SK-N-SH (cell line): ENCODE data around the gene GPR143.

Experiments used
- EP300 ChIP-seq, 2 experiments: IDR thresholded peaks; 2 replicates each; pipeline versions ENCODE4 v1.4.0 to v1.6.1; 2012; ENCODE audit warnings: borderline replicate concordance in 1 of 2, low read depth in 1 of 2, low read length in 1 of 2
- NRF1 ChIP-seq: IDR thresholded peaks from 2 replicates; pipeline ENCODE4 v1.6.1; 2012; ENCODE audit warnings: low read depth, mild to moderate bottlenecking, low read length
- TF ChIP-seq, protein P1 (sequence below): fragments of 200-600 bp; sonication (generic); IDR thresholded peaks from 2 replicates; pipeline ENCODE4 v1.6.1; 2017; ENCODE audit warnings: antibody characterized with exemption, mild to moderate bottlenecking, moderate library complexity

DNA sequence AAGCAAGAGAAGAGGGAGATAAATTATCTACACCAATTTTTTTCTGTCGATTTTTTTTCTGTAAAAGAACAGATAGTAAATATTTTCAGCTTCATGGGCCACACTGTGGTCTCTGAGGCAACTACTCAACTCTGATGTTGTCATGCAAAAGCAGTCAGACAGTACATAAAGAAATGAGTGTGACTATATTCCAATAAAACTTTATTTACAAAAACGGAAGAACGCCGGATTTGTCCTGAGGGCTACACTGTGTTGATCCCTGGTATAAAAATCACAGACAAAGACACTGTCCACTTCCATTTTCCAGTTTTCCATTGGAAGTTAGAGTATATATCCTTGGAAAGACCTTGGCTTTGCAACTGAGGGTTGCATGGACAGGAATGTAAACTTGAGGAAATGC, 18.0 kb downstream of the GPR143 start:
- TF ChIP-seq EP300 (IDR thresholded peaks at IDR 0.05; ENCODE audit: borderline replicate concordance in 1 of 2, low read depth in 1 of 2, low read length in 1 of 2), result no peak
- TF ChIP-seq NRF1, result no peak
- TF ChIP-seq, protein P1, sequence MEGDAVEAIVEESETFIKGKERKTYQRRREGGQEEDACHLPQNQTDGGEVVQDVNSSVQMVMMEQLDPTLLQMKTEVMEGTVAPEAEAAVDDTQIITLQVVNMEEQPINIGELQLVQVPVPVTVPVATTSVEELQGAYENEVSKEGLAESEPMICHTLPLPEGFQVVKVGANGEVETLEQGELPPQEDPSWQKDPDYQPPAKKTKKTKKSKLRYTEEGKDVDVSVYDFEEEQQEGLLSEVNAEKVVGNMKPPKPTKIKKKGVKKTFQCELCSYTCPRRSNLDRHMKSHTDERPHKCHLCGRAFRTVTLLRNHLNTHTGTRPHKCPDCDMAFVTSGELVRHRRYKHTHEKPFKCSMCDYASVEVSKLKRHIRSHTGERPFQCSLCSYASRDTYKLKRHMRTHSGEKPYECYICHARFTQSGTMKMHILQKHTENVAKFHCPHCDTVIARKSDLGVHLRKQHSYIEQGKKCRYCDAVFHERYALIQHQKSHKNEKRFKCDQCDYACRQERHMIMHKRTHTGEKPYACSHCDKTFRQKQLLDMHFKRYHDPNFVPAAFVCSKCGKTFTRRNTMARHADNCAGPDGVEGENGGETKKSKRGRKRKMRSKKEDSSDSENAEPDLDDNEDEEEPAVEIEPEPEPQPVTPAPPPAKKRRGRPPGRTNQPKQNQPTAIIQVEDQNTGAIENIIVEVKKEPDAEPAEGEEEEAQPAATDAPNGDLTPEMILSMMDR, result no peak
